Neuronal stem cell (in vitro differentiated cells): ENCODE results near the gene SLC2A4RG.

Source experiments
- DNase-seq: peaks from one replicate; pipeline ENCODE4 v3.0.0-alpha.2; 2013; ENCODE audit warnings: low spot score
- H2AFZ ChIP-seq: one replicate; pipeline ENCODE4 v1.6.1; 2013; ENCODE audit warnings: mild to moderate bottlenecking, low read length, inconsistent platforms
- H2AK5ac ChIP-seq: 2 replicates; pipeline ENCODE4 v1.6.1; 2013; ENCODE audit warnings: low read depth, mild to moderate bottlenecking, inconsistent platforms, low read length, moderate library complexity, mixed read lengths
- H2BK120ac ChIP-seq: 2 replicates; pipeline ENCODE4 v1.6.1; 2013; ENCODE audit warnings: low read depth, mild to moderate bottlenecking, inconsistent platforms, low read length, moderate library complexity, mixed read lengths
- H2BK12ac ChIP-seq: one replicate; pipeline ENCODE4 v1.6.1; 2013; ENCODE audit warnings: low read length, inconsistent platforms
- H2BK15ac ChIP-seq: 2 replicates; pipeline ENCODE4 v1.6.1; 2013; ENCODE audit warnings: mild to moderate bottlenecking, low read length, inconsistent platforms, mixed read lengths
- H2BK5ac ChIP-seq: one replicate; pipeline ENCODE4 v1.6.1; 2013; ENCODE audit warnings: inconsistent platforms, mild to moderate bottlenecking, low read length, moderate library complexity
- H3K14ac ChIP-seq: one replicate; pipeline ENCODE4 v1.6.1; 2013; ENCODE audit warnings: low read length, inconsistent platforms
- H3K18ac ChIP-seq: 2 replicates; pipeline ENCODE4 v1.6.1; 2013; ENCODE audit warnings: low read length, inconsistent platforms
- H3K23ac ChIP-seq: 2 replicates; pipeline ENCODE4 v1.6.1; 2013; ENCODE audit warnings: low read depth, mild to moderate bottlenecking, mixed read lengths, low read length, inconsistent platforms; ENCODE audit not compliant: poor library complexity
- H3K27ac ChIP-seq: replicated peaks from 3 replicates; pipeline ENCODE4 v1.5.1; 2013; ENCODE audit warnings: low read length, inconsistent platforms
- H3K27me3 ChIP-seq, 3 experiments: 2 replicates each; pipeline ENCODE4 v1.6.1; 2013; ENCODE audit warnings: low read length in 3 of 3, mild to moderate bottlenecking in 2 of 3, inconsistent platforms in 1 of 3, low read depth in 1 of 3, mixed read lengths in 1 of 3, moderate library complexity in 1 of 3; ENCODE audit not compliant: control insufficient read depth in 3 of 3, insufficient read depth in 3 of 3
- H3K36me3 ChIP-seq, 2 donors: replicated peaks in 1 of 2; 2 replicates each; pipeline ENCODE4 v1.6.1; 2013; ENCODE audit warnings: low read length in 2 of 2; ENCODE audit not compliant: control insufficient read depth in 2 of 2, insufficient read depth in 2 of 2
- H3K4ac ChIP-seq: 2 replicates; pipeline ENCODE4 v1.6.1; 2013; ENCODE audit warnings: inconsistent platforms, mild to moderate bottlenecking, low read length, moderate library complexity
- H3K4me1 ChIP-seq, 2 donors: 1 replicate in 1 of 2; 2 replicates in 1 of 2; pipeline ENCODE4 v1.6.1; 2013; ENCODE audit warnings: low read length in 2 of 2, low read depth in 1 of 2; ENCODE audit not compliant: control insufficient read depth in 2 of 2, insufficient read depth in 1 of 2
- H3K4me2 ChIP-seq: one replicate; pipeline ENCODE4 v1.6.1; 2013; ENCODE audit warnings: mild to moderate bottlenecking, low read length, inconsistent platforms; ENCODE audit not compliant: insufficient read depth, poor library complexity, severe bottlenecking
- H3K4me3 ChIP-seq, 2 donors: 2 replicates each; pipeline ENCODE4 v1.5.1; 2013; ENCODE audit warnings: low read length in 2 of 2, mild to moderate bottlenecking in 2 of 2, inconsistent platforms in 1 of 2, moderate library complexity in 1 of 2
- H3K79me1 ChIP-seq: one replicate; pipeline ENCODE4 v1.6.1; 2013; ENCODE audit warnings: low read depth, mild to moderate bottlenecking, inconsistent platforms, low read length, moderate library complexity
- H3K9ac ChIP-seq: one replicate; pipeline ENCODE4 v1.6.1; 2013; ENCODE audit warnings: mild to moderate bottlenecking, low read depth, low read length, inconsistent platforms; ENCODE audit not compliant: poor library complexity
- H3K9me3 ChIP-seq, 2 donors: replicated peaks in 1 of 2; 2 replicates each; pipeline versions ENCODE3 to v1.6.1; 2013; ENCODE audit warnings: low read length in 2 of 2, mild to moderate bottlenecking in 2 of 2, inconsistent platforms in 1 of 2, low read depth in 1 of 2, mixed read lengths in 1 of 2, moderate library complexity in 1 of 2; ENCODE audit not compliant: control insufficient read depth in 2 of 2, insufficient read depth in 1 of 2
- H4K8ac ChIP-seq: one replicate; pipeline ENCODE4 v1.6.1; 2013; ENCODE audit warnings: low read depth, mild to moderate bottlenecking, inconsistent platforms, low read length, moderate library complexity
- H4K91ac ChIP-seq: one replicate; pipeline ENCODE4 v1.6.1; 2013; ENCODE audit warnings: low read length, low read depth, mild to moderate bottlenecking, inconsistent platforms; ENCODE audit not compliant: poor library complexity
- WGBS, 2 donors: extraction: QIAGEN DNeasy Blood & Tissue Kit; methylation state at CpG; one replicate each; pipeline ENCODE4 v1.1.7; 2013; ENCODE audit warnings: missing lambda C conversion rate in 2 of 2, mixed read lengths in 1 of 2; ENCODE audit not compliant: insufficient read length in 2 of 2, insufficient replicate concordance in 1 of 2; ENCODE audit errors: extremely low coverage in 2 of 2; 5-methylcytosine and 5-hydroxymethylcytosine counted together

SLC2A4RG gene

DNA sequence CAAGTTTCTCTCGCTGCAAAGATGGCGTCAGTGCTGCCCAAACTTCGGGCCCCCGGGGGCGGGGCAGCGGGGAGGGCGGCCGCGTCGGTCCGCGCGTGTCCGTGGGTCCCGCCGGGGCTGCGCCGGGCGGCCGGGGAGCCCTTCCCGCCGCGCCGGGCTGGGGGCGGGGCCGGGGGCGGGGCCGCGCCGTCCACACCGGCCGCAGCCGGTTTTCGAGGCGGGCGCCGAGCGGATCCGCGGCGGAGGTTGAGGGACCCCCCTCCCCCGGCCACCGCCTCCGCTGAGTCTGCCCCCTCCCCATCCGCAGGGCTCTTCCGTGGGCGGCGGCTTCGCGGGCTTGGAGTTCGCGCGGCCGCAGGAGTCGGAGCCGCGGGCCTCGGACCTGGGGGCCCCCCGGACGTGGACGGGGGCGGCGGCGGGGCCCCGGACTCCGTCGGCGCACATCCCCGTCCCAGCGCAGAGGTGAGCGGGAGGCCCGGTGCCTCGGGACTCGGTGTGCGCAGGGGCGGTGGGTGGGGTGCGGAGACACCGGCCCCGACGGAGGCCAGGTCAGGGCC lies 572 bp downstream of the SLC2A4RG start:
- H2BK15ac ChIP-seq, result peak overlapping the region; percentile 67
- H3K4me1 ChIP-seq, result peaks cover 10 to 20% of the 10 kb centered on the region in 2 donors
- H3K18ac ChIP-seq, result peak overlapping the region; percentile 97
- no peak overlapping the region for H2BK12ac ChIP-seq
- H2AK5ac ChIP-seq, result peak overlapping the region; percentile 100
- no CpG with 5 or more reads among the region's 80 CpGs for WGBS, 2 donors
- H2BK120ac ChIP-seq, result peak overlapping the region; percentile 8
- H4K8ac ChIP-seq, result no peak overlapping the region
- peak overlapping the region; percentile 66 for H2AFZ ChIP-seq
- H3K4ac ChIP-seq, result no peak overlapping the region
- peaks cover 18 to 57% of the 10 kb centered on the region in 2 donors for H3K36me3 ChIP-seq
- peaks cover 16% of the 10 kb centered on the region for H3K79me1 ChIP-seq
- H3K27ac ChIP-seq, result peak overlapping the region; percentile 94
- no peak overlapping the region for H3K14ac ChIP-seq
- H3K9me3 ChIP-seq, result no peaks in the 10 kb centered on the region
- peak overlapping the region; percentile 98 for H2BK5ac ChIP-seq
- H4K91ac ChIP-seq, result no peak overlapping the region
- peak overlapping the region; percentile 85 for H3K23ac ChIP-seq
- H3K4me3 ChIP-seq, result peak overlapping the region; percentile 69 to 89
- H3K27me3 ChIP-seq, result no peaks in the 10 kb centered on the region
- peak; percentile 59 for DNase-seq
- peak overlapping the region; percentile 97 for H3K9ac ChIP-seq
- H3K4me2 ChIP-seq, result peak overlapping the region; percentile 89

DNA sequence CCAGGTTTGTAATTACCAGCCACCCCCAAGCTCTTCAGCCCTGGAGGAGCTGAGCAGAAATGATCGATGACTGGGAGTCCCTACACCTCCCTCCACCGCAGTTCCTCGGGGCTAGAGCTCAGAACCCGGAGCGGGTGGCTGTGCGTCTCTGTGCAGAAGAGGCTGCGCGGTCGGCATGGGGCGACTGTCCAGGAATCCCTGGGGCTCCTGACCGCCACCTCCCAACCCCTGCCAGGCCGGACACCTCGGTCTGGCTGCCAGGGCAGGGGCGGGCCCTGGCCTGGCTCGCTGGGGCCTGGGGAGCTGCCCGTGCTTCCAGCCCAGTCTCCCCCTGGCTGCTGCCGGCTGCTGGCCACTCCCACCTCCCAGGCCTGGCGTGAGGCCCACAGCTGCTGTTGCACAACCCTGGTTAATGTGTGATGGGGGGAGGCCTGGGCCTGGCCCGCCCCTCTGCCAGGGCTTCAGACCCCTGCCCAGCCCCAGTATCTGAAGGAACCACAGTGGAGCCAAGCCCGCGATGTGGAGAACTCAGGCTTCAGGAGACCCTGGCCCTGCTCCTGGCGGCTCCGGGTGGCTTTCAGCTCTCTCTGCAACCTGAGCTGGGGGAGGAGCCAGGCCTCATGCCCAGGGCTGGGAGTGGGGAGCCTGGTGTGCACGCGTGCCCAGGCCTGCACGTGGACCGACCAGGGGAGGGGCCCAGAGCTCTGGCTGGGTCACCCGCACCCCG lies 1.2 kb downstream of the SLC2A4RG start:
- Histone ChIP-seq H3K18ac (peak overlapping the region; percentile 97), H2BK5ac (peak overlapping the region; percentile 98), H3K4me3 (peak overlapping the region; percentile 69 to 89), H3K4ac (no peak overlapping the region), H3K79me1 (peaks cover 18% of the 10 kb centered on the region), H3K4me1 (peaks cover 10 to 20% of the 10 kb centered on the region in 2 donors), H3K14ac (no peak overlapping the region), H3K36me3 (peaks cover 13 to 57% of the 10 kb centered on the region in 2 donors), H2AFZ (peak overlapping the region; percentile 66), H3K9ac (peak overlapping the region; percentile 97), H2BK120ac (peak overlapping the region; percentile 8), H4K91ac (no peak overlapping the region), H2BK15ac (peak overlapping the region; percentile 67), H3K4me2 (peak overlapping the region; percentile 89), H3K27ac (peak overlapping the region; percentile 94), H3K27me3 (no peaks in the 10 kb centered on the region), H2BK12ac (peak overlapping the region; percentile 90), H3K9me3 (no peaks in the 10 kb centered on the region), H3K23ac (peak overlapping the region; percentile 85), H2AK5ac (peak overlapping the region; percentile 100), H4K8ac (no peak overlapping the region)
- no CpG with 5 or more reads among the region's 29 CpGs for WGBS, 2 donors
- peak; percentile 75 for DNase-seq

DNA sequence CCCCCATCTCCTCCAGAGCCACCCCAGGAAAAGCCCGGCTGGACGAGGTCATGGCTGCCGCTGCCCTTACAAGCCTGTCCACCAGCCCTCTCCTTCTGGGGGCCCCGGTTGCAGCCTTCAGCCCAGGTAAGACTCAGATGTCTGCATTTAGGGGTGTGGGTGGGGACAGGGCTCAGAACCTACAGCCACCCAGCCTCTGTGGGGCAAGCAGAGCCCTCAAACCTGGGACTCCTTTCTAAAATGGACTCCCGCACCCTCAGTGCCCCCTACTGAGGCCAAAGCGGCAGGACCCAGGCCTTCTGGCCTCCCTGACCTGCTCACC lies 1.7 kb downstream of the SLC2A4RG start:
- H4K8ac ChIP-seq, result no peak overlapping the region
- H3K4me2 ChIP-seq, result peak overlapping the region; percentile 89
- H3K27me3 ChIP-seq, result no peaks in the 10 kb centered on the region
- H2BK5ac ChIP-seq, result peak overlapping the region; percentile 98
- H2BK120ac ChIP-seq, result no peak overlapping the region
- H4K91ac ChIP-seq, result no peak overlapping the region
- H3K79me1 ChIP-seq, result peaks cover 18% of the 10 kb centered on the region
- peak overlapping the region; percentile 85 for H3K23ac ChIP-seq
- peak overlapping the region; percentile 67 for H2BK15ac ChIP-seq
- no peaks in the 10 kb centered on the region for H3K9me3 ChIP-seq
- peak overlapping the region; percentile 97 for H3K9ac ChIP-seq
- no CpG with 5 or more reads among the region's 6 CpGs for WGBS, 2 donors
- no peak overlapping the region for H2BK12ac ChIP-seq
- H3K4me1 ChIP-seq, result peaks cover 10 to 20% of the 10 kb centered on the region in 2 donors
- H3K4me3 ChIP-seq, result peak overlapping the region in 1 of 2 donors; percentile 69
- no peak overlapping the region for H3K14ac ChIP-seq
- H2AK5ac ChIP-seq, result peak overlapping the region; percentile 100
- peak overlapping the region; percentile 97 for H3K18ac ChIP-seq
- H3K27ac ChIP-seq, result peak overlapping the region; percentile 94
- no peak overlapping the region for H3K4ac ChIP-seq
- DNase-seq, result no peak
- H2AFZ ChIP-seq, result no peak overlapping the region
- H3K36me3 ChIP-seq, result peaks cover 10 to 57% of the 10 kb centered on the region in 2 donors

DNA sequence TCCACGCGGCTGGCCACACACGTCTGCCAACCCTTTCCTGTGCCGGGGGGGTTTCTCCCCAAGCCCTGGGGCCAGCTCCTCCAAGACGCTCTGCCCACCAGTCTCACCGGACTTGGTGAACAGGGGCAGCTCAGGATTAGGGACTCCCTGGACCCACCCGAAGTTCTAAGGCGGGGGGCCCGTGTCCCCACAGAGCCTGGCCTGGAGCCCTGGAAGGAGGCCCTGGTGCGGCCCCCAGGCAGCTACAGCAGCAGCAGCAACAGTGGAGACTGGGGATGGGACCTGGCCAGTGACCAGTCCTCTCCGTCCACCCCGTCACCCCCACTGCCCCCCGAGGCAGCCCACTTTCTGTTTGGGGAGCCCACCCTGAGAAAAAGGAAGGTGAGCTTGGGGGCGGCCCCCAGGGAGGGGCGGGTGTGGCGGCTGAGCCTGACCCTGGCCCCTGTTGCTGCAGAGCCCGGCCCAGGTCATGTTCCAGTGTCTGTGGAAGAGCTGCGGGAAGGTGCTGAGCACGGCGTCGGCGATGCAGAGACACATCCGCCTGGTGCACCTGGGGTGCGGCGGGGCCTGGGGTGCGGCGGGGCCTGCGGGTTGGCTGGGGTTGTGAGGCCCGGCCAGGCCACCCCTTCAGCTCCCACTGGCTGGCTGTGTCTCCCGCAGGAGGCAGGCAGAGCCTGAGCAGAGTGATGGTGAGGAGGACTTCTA lies 2.3 kb downstream of the SLC2A4RG start:
- H2AFZ ChIP-seq, result no peak overlapping the region

More for the DNA sequence above, 2.3 kb downstream of the SLC2A4RG start:
- no peak overlapping the region for H2BK120ac ChIP-seq
- H3K14ac ChIP-seq, result no peak overlapping the region
- peak overlapping the region; percentile 100 for H2AK5ac ChIP-seq
- peak overlapping the region; percentile 97 for H3K18ac ChIP-seq
- no peak overlapping the region for H3K4ac ChIP-seq
- H3K4me3 ChIP-seq, result peak overlapping the region in 1 of 2 donors; percentile 69
- DNase-seq, result no peak
- no peaks in the 10 kb centered on the region for H3K9me3 ChIP-seq
- H2BK5ac ChIP-seq, result peak overlapping the region; percentile 98
- WGBS, 2 donors, result no CpG with 5 or more reads among the region's 30 CpGs
- peaks cover 10 to 57% of the 10 kb centered on the region in 2 donors for H3K36me3 ChIP-seq
- peaks cover 10 to 20% of the 10 kb centered on the region in 2 donors for H3K4me1 ChIP-seq
- H3K9ac ChIP-seq, result peak overlapping the region; percentile 21
- no peak overlapping the region for H4K91ac ChIP-seq
- H3K27me3 ChIP-seq, result no peaks in the 10 kb centered on the region
- no peak overlapping the region for H3K27ac ChIP-seq
- peak overlapping the region; percentile 96 for H3K23ac ChIP-seq
- H3K4me2 ChIP-seq, result peak overlapping the region; percentile 89
- no peak overlapping the region for H2BK12ac ChIP-seq
- peak overlapping the region; percentile 6 for H2BK15ac ChIP-seq
- peaks cover 21% of the 10 kb centered on the region for H3K79me1 ChIP-seq
- no peak overlapping the region for H4K8ac ChIP-seq
